ENCODE data around the gene SDF4.

Gene SDF4

DNA sequence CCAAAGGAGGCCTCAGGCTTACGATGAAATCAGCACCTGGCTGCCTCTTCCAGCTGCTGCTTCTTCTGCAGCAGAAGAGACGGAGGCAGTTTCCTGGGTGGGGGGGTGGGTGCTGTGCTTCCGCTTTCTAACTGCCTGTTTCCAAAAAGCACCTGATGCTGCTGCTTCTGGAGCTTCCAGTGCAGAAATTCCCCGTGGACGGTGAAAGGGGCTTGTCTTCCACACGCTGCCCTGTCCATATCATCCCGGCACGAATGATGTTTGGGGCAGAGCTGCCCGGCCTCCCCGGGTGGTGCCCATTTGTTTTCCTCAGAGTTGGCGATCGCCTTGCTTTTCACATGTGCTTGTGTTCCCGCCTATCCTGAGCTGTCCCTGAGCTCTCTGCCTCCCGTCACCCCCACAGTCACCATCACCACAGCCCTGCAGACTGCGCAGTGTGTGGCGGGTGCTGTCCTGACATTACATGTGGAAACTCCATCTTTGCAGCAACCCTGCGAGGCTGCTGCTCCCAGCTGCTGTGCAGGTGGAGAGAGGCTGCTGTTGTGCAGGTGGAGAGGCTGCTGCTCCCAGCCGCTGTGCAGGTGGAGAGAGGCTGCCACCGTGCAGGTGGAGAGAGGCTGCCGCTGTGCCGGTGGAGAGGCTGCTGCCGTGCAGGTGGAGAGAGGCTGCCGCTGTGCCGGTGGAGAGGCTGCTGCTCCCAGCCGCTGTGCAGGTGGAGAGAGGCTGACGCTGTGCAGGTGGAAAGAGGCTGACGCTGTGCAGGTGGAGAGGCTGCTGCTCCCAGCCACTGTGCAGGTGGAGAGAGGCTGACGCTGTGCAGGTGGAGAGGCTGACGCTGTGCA lies 56.4 kb downstream of the SDF4 start:
- DNase-seq: no peak

DNA sequence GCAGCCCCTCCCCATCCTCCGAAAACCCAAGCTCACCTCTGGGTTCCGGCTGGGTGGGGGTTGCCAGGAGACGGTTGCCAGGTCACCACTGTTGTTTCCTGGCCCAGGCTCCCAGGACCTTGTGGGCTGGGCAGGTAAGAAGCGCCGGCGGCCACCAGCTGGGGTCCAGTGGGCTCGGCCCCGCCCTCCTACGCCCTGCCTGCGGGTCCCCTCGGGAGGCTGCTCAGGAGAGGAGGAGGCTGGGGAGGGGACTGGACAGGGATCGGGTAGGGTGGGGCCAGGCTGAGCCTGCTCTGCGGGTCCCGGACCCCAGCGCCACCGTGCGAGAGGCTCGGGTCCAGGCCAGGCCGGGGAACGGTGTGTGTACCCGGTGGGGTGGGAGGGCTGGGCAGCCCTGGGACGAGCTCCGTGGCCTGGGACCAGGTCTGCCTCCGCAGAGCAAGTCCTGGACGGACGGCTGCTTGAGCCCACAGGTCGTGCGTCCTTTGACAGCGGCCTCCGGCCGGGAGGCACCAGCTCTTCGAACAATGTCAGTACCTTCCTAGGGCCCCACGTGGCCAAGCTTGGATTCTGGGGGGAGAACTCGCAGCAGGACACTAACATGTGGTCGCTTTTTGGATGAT lies 57.9 kb downstream of the SDF4 start, which contains the start of gene TTLL10:
TTLL10 (plus strand) TSS at position 88 of the 623 bp plus-strand sequence. CDS start 5,336 bp downstream, outside the sequence.
- DNase-seq: peak; percentile 40

DNA sequence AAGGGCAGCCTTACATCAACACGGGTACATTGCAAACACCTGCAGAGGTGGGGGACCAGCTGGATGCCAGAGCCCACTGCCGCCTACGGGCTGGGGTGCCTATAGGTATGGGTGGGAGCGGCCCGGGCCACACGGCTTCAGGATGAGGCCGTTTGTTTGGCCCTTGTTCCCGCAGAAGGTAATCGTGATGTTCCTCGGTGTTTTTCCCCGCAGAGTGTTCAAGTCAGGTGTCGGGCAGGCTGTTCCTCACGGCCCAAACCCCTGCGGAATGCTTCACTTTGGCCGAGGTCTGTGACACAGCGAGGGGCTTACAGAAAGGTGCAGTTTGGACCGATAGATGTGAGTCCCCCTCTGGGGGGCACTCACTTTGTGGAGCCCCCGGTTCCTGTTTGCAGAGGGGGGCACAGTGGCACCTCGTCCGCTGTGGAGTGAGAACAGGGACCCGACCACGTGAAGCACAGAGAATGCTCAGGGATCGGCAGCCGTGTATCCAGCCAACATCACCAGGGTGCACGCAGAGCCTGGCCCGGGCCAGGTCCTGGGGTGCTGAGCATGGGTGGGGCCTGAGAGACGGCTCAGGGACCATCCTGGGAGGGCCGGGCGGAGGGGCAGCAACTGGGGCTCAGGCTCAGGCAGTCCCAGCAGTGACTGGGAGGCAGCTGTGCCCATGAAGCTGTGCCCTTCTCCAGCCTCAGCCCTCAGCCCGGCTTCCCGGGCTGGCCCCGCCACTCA lies 58.6 kb downstream of the SDF4 start:
- DNase-seq: no peak

DNA sequence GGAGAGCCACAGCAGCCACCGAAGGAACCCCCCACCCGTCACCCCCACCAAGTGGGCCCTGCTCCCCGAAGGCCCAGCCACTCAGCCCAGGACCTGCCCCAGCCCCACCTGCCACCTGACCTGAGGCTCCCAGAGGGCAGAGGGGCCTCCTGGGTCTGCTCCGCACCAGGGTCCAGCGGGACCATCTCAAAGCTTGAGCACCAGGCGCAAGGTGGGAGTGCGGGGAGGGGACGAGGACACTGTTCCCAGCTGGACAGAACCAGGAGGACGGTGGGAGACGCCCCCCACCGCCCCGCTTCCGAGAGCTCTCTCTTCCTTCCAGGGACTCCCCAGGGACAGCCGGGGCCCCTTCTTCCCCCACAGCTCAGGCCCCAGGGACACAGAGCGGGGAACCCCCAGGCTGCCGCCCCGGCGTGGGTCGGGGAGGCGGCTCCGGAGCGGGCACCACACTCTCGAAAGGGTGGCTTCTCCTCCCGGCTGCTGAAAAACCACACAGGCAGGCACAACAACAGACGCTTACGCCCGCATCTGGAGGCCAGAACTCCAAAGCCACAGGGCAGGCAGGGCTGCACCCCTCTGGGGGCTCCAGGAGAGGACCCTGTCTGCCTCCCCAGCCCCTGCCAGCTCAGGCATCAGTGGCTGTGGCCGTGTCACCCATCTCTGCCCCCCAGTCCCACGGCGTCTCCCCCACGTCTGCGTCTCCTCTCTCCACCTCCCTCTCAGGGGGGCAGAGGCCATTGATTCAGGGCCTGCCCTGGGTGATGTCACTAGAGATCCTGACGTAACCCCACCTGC lies 60.1 kb downstream of the SDF4 start:
- DNase-seq: peak; percentile 30

DNA sequence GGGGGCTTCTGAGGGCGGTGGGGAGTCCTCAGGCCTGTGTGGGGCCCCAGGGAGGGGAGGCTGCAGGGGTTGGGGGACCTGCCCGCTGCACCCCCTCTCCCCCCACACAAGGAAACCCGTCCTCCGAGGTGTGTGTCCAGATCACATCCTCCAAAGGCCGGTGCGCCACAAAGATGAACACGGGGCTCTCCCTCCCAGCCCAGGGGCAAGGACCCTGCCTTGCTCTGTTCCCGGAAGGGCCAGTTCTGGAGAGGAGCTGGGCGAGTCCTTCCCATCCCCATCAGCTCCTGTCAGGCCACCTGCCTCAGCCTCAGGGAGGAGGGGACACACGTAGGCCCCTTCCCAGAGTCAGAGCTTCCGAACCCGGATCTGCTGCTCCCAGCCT lies 60.6 kb downstream of the SDF4 start:
- DNase-seq: no peak

DNA sequence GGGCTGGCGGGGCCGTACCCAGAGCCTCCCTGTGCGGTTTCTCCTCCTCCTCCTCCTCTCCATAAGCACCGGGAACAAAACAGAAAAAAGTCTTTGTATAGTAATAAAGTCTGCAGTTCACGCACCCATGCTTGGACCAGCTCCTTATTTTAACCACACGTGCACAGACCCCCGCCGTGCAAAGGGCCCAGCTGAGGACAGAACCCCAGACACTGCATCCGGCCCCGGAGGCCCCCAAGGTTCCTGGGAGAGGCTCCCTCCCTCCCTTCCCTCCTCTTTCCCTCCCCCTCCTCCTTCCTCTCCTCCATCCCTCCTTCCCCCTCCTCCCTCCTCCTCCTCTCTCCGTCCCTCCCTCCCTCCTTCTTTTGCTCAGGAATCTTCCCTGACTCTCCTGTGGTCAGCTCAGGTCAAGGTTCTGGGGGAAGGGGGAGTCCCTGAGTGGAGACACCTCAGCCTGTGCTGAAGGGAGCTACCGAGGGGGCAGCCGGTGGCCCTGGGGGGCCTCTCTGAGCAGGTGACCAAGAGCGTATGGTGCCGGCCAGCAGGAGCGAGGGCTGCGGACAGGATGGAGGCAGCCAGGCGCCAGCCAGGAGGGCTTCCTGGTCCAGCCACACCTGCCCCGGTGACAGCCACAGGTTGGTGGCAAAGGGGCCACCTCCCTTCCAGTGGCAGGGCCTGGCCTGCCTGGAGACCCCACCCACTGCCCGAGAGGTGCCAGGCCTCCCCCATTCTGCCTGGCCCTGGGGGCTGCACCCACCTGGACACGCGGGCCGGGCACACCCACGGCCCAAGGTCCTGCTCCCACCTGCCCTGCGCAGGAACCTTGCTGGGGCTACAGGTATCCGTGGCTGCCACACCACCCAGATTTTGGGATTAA lies 61.3 kb downstream of the SDF4 start:
- no peak for DNase-seq

DNA sequence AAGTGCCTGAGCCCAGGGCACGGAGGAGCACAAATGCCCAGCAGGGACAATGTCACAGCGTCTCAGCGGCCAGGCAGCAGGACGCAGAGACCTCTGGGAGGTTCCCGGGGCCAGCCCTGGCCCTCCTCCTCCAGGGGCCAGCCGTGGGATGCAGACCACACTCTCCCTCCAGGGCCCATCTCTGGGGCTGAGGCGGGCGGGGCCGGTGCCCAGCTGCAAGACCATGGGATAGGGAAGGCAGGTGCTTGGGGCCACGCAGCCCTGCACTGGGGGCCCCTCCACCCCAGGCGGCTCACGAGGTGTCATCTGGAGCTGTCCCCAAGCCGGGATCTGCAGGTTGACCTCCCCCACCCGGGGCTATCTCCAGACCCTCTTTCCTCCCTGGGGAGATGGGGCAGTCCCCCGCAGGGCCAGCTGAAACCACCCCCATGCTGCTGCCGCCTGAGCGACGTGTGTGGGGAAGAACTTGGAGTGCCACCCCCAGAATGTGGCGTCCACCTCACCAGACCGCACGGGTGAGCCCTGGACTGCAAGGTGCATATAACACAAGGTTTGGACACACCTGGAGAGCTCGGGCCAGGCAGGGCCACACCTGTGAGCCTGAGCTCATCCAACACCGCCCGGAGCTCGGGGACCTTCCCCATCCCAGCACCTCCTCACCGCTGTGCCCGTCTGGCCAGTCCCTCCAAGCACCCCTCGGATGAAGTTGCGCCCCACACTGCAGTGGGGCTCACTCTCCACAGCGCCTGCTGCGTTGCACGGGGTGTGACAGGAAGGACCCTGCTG lies 62.2 kb downstream of the SDF4 start:
- no peak for DNase-seq

DNA sequence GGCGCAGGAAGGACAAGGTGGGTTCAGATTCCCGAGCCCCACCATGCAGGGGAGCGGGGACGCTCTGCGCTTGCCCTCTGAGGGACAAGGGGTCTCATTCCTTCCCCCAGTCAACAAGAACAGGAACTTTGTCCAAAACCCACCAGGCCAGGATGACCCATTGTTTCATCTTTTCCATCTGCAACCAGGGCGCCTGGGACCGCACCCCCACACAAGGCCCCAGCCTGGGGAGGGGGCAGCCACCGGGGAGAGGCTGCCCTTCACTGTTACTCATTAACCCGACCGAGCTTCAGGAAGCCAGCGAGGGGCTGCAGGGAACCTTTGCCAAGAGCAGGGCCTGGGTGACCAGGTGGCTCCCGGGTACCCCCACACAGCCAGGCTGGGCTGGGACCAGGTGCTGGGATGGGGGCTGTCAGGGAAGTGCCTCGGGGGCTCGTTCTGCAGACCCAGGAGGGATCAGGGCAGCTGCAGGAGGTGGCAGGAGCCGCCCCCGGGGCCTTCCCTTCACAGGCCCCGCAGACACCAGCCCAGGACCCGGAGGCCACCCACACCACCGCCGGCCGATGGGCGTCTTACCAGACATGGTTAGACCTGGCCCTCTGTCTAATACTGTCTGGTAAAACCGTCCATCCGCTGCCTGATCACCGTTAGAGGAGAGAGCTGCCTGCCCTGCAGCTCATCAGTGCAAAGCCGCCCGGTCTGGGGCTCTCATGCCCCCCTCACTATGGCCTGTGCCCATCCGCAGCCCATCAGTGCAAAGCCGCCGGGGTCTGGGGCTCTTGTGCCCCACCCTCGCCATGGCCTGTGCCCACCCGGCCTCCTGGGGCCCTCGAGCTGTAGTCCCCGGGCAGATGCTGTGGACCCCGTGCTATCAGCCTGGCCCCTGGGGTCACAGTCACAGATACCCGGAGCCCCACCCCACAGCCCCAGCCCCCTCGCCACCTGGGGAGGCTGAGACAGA lies 63.1 kb downstream of the SDF4 start:
- DNase-seq: no peak

DNA sequence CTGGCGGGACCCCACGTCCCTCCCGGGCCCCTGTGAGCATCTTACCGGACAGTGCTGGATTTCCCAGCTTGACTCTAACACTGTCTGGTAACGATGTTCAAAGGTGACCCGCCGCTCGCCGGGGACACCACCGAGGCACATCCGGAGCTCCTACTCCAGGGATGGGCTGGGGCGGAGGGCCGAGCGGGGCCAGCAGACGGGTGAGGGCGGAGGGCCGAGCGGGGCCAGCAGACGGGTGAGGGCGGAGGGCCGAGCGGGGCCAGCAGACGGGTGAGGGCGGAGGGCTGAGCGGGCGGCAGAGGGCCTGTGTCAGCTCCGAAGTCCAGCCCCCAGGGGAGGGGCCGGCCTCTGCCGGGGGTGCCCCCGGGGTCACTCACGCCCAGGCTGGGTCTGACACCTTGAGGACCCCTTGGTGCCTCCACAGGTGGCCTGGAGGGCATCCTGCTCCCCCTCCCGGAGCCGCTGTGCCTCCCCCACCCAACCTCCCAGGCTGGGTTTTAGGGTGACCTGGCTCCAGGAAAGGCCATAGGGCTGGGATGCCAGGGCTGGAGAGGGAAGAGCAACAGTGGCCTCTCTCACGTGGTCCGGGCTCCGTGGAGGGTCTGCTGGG lies 63.9 kb downstream of the SDF4 start:
- no peak for DNase-seq

DNA sequence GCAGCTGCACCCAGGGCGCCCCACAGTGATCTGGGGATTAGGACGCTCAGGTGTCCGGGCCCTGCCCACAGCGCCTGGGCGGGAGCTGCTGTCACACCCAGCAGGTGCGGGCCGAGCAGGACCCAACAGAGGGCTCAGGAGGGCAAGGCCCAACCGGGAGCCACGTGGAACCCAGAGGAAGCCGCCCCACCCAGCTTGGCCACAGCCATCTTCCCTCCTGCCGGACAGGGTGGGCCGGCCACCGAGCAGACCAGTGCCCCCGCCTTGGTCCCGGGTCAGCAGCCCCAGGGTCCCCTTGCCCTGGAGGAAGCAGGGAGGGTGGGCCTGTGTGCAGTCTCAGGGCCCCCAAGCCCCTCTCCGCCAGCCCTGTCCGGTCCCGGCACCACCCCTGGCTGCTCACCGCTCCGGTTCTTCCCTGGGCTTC lies 64.4 kb downstream of the SDF4 start:
- no peak for DNase-seq
